HG03135 (cell line): Measurements from ENCODE around the gene GSTK1.
"Not testable (repeated sequence)": the region's sequence is repeated elsewhere in the genome, so short reads cannot be mapped to it uniquely, and the experiment has no call there.

ENCODE experiments used
- ATAC-seq: cut with Tn5 transposase; IDR thresholded peaks from one replicate; pipeline ENCODE4 v1.9.1; 2021; ENCODE audit warnings: mild to moderate bottlenecking, moderate library complexity; ENCODE audit not compliant: unreplicated experiment

Gene GSTK1

GRCh38 chr7:143263266-143264195 is at the start of gene GSTK1:
TSS of gene GSTK1 (plus strand) at chr7:143263441. CDS start at chr7:143263514, 73 bp downstream.
- ATAC-seq, result peak; percentile 94

GRCh38 chr7:143213478-143213877 is 49.8 kb upstream of the GSTK1 start:
- ATAC-seq, result not testable (repeated sequence)

GRCh38 chr7:143214789-143215679 is 48.2 kb upstream of the GSTK1 start:
- ATAC-seq, result peak; percentile 93

- no peak for ATAC-seq
These were observed 47.1 kb upstream of the GSTK1 start for GRCh38 chr7:143216151-143216550.

- ATAC-seq, result no peak
These were observed 46.6 kb upstream of the GSTK1 start for GRCh38 chr7:143216686-143217085.

- ATAC-seq, result no peak
These were observed 45.4 kb upstream of the GSTK1 start for GRCh38 chr7:143217806-143218205.

- no peak for ATAC-seq
These were observed 42.0 kb upstream of the GSTK1 start for GRCh38 chr7:143221286-143221685.

GRCh38 chr7:143221737-143222136 is 41.5 kb upstream of the GSTK1 start, which contains the start of gene TAS2R40:
TSS of gene TAS2R40 (plus strand) at chr7:143222037. CDS start at chr7:143222079, 42 bp downstream.
- ATAC-seq, result no peak

GRCh38 chr7:143222782-143223181 is 40.5 kb upstream of the GSTK1 start:
- ATAC-seq, result no peak

GRCh38 chr7:143223784-143224183 is 39.5 kb upstream of the GSTK1 start:
- no peak for ATAC-seq

- ATAC-seq, result no peak
These were observed 38.2 kb upstream of the GSTK1 start for GRCh38 chr7:143225047-143225446.

GRCh38 chr7:143227806-143228205 is 35.4 kb upstream of the GSTK1 start:
- ATAC-seq, result no peak

- ATAC-seq, result no peak
These were observed 34.0 kb upstream of the GSTK1 start for GRCh38 chr7:143229054-143229790.

GRCh38 chr7:143230602-143231457 is 32.4 kb upstream of the GSTK1 start:
- ATAC-seq, result no peak

- ATAC-seq, result no peak
These were observed 29.3 kb upstream of the GSTK1 start for GRCh38 chr7:143233816-143234532.

- no peak for ATAC-seq
These were observed 28.7 kb upstream of the GSTK1 start for GRCh38 chr7:143234533-143234875.

- no peak for ATAC-seq
These were observed 27.7 kb upstream of the GSTK1 start for GRCh38 chr7:143235561-143235960.

GRCh38 chr7:143236408-143236990 is 26.7 kb upstream of the GSTK1 start:
- no peak for ATAC-seq

- ATAC-seq, result no peak
These were observed 25.9 kb upstream of the GSTK1 start for GRCh38 chr7:143237366-143237765.
